NCI-H510A treated with DMSO at 0.1 percent for 48 hours (cell line): Measurements from ENCODE around the gene ZNF841.
"Not testable (repeated sequence)": the region's sequence is repeated elsewhere in the genome, so short reads cannot be mapped to it uniquely, and the experiment has no call there.

ENCODE experiments used
- DNase-seq: peaks from one replicate; lab custom pipeline; 2025; lab: John Stamatoyannopoulos, UW

The ZNF841 gene

GRCh38 chr19:52095172-52096014 lies at the start of gene ZNF841:
Gene ZNF841 (minus strand): TSS chr19:52095765. CDS start chr19:52084801, 10,964 bp downstream.
- DNase-seq, result peak; percentile 71

GRCh38 chr19:52142001-52142595 lies 46.5 kb upstream of the ZNF841 start:
- DNase-seq, result no peak

GRCh38 chr19:52141203-52141602 lies 45.6 kb upstream of the ZNF841 start:
- DNase-seq, result no peak

GRCh38 chr19:52140032-52140710 lies 44.6 kb upstream of the ZNF841 start:
- DNase-seq, result no peak

GRCh38 chr19:52139252-52140031 lies 43.9 kb upstream of the ZNF841 start, which contains the start of gene ZNF616:
Gene ZNF616 (minus strand): TSS chr19:52139938. CDS start chr19:52130512, 9,426 bp downstream.
- peak; percentile 81 for DNase-seq

- DNase-seq, result peak; percentile 26
Measured at GRCh38 chr19:52138983-52139251, 43.4 kb upstream of the ZNF841 start.

GRCh38 chr19:52138278-52138982 lies 42.9 kb upstream of the ZNF841 start:
- no peak for DNase-seq

GRCh38 chr19:52120286-52120685 lies 24.7 kb upstream of the ZNF841 start:
- no peak for DNase-seq

GRCh38 chr19:52115526-52116053 lies 20.0 kb upstream of the ZNF841 start:
- no peak for DNase-seq

GRCh38 chr19:52114691-52115090 lies 19.1 kb upstream of the ZNF841 start:
- DNase-seq, result no peak

- DNase-seq, result no peak
Measured at GRCh38 chr19:52112624-52113023, 17.1 kb upstream of the ZNF841 start.

GRCh38 chr19:52110780-52111179 lies 15.2 kb upstream of the ZNF841 start:
- DNase-seq, result no peak

GRCh38 chr19:52102782-52103181 lies 7.2 kb upstream of the ZNF841 start:
- no peak for DNase-seq

GRCh38 chr19:52101866-52102562 lies 6.4 kb upstream of the ZNF841 start:
- DNase-seq, result no peak

- DNase-seq, result no peak
Measured at GRCh38 chr19:52099497-52100138, 4.1 kb upstream of the ZNF841 start.

- not testable (repeated sequence) for DNase-seq
Measured at GRCh38 chr19:52096416-52096815, 851 bp upstream of the ZNF841 start.

GRCh38 chr19:52094526-52095130 lies 937 bp downstream of the ZNF841 start:
- no peak for DNase-seq

GRCh38 chr19:52086481-52086880 lies 9.1 kb downstream of the ZNF841 start:
- no peak for DNase-seq

- no peak for DNase-seq
Measured at GRCh38 chr19:52070496-52070895, 25.1 kb downstream of the ZNF841 start.

- DNase-seq, result no peak
Measured at GRCh38 chr19:52069653-52070052, 25.9 kb downstream of the ZNF841 start.
